ENCODE measurements around the gene CA6. TPM values are rescaled to one million over a fixed set of nuclear protein-coding genes. Genes with fewer than 3 reads are reported as not detected.

The CA6 gene
- total RNA-seq, 1 donor from 2014 or later = 2.3 TPM

Other genes with a start within 250 kb of the CA6 start
- gene RERE, start 128.2 kb upstream of the CA6 start, total RNA-seq = 70.4 and 78.2 TPM in 2 replicates
- gene ENO1, start 67.2 kb upstream of the CA6 start, total RNA-seq = 2,761 and 2,775 TPM in 2 replicates
- not detected in 2 replicates for gene SLC2A7, start 80.6 kb downstream of the CA6 start, total RNA-seq
- 0.39 TPM in 1 of 2 replicates, not detected in the other for gene SLC2A5, start 123.8 kb downstream of the CA6 start, total RNA-seq
- 1.6 and 2.4 TPM in 2 replicates for gene GPR157, start 183.2 kb downstream of the CA6 start, total RNA-seq

Data from T-helper 1 cell treated with Interleukin-12 subunit alpha and Interleukin-12 subunit beta and Interleukin-4 antibody, amounts not matched to agents 30 ng/mL and 1 ng/mL, for 36 hours (primary cell).